PC-9 (cell line): ENCODE data around the gene VAPA. TPM values are rescaled to one million over a fixed set of nuclear protein-coding genes. Genes with fewer than 3 reads are reported as not detected.

Experiments used
- BruUV-seq: library from RNA; stranded (reverse); fragments of 400-500 nt; replicated peaks from 2 replicates; lab custom pipeline; 2021; lab: Mats Ljungman, UMichigan
- CTCF ChIA-PET: fragments of 300-600 bp; sonication (Branson Sonifier 250); formaldehyde crosslinking; loops from one replicate; lab custom pipeline; 2022; ENCODE audit warnings: antibody characterized with exemption; lab: Charles Lee
- POLR2A ChIA-PET: fragments of 300-600 bp; sonication (Branson Sonifier 250); formaldehyde crosslinking; loops from one replicate; lab custom pipeline; 2022; ENCODE audit warnings: antibody characterized with exemption; ENCODE audit not compliant: unreplicated experiment; lab: Charles Lee
- DNase-seq, 2 experiments: peaks; one replicate each; pipeline versions ENCODE4 v3.0.0 to v3.0.0-alpha.2; 2015 to 2022; ENCODE audit warnings: mixed read lengths in 1 of 2
- H2AFZ ChIP-seq: fragments of 200-600 bp; sonication (generic); 2 replicates; pipeline ENCODE4 v1.8.1; 2017; ENCODE audit warnings: antibody characterized with exemption
- H3F3A ChIP-seq: fragments of 200-600 bp; sonication (generic); 2 replicates; pipeline ENCODE4 v1.8.1; 2017; ENCODE audit warnings: antibody characterized with exemption, mild to moderate bottlenecking, low read depth; ENCODE audit not compliant: insufficient read depth
- H3K27ac ChIP-seq: fragments of 200-600 bp; sonication (generic); 2 replicates; pipeline ENCODE4 v1.6.1; 2016; ENCODE audit warnings: mixed run types
- H3K27me3 ChIP-seq: fragments of 200-600 bp; sonication (generic); 2 replicates; pipeline ENCODE4 v1.6.1; 2016; ENCODE audit warnings: low read depth, mixed run types; ENCODE audit not compliant: insufficient read depth
- H3K36me3 ChIP-seq: fragments of 200-600 bp; sonication (generic); 2 replicates; pipeline ENCODE4 v1.6.1; 2016; ENCODE audit warnings: low read depth, mixed run types
- H3K4me1 ChIP-seq: fragments of 200-600 bp; sonication (generic); replicated peaks from 2 replicates; pipeline ENCODE4 v1.6.1; 2016; ENCODE audit warnings: mixed run types; ENCODE audit not compliant: insufficient read depth
- H3K4me2 ChIP-seq: fragments of 200-600 bp; sonication (generic); 2 replicates; pipeline ENCODE4 v1.6.1; 2017; ENCODE audit warnings: mixed run types
- H3K4me3 ChIP-seq: fragments of 200-600 bp; sonication (generic); 2 replicates; pipeline ENCODE4 v1.6.1; 2016; ENCODE audit warnings: mixed run types
- H3K79me2 ChIP-seq: fragments of 200-600 bp; sonication (generic); 2 replicates; pipeline ENCODE4 v1.6.1; 2017; ENCODE audit warnings: low read depth, mixed run types
- H3K9me2 ChIP-seq: fragments of 200-600 bp; sonication (generic); 2 replicates; pipeline ENCODE4 v1.8.1; 2017; ENCODE audit warnings: mild to moderate bottlenecking; ENCODE audit not compliant: insufficient read depth
- H3K9me3 ChIP-seq: fragments of 200-600 bp; sonication (generic); 2 replicates; pipeline ENCODE4 v1.8.1; 2016; ENCODE audit warnings: low read depth; ENCODE audit not compliant: insufficient read depth
- H4K20me1 ChIP-seq: fragments of 200-600 bp; sonication (generic); 2 replicates; pipeline ENCODE4 v1.8.1; 2017; ENCODE audit not compliant: insufficient read depth
- EZH2 ChIP-seq: fragments of 200-600 bp; sonication (generic); IDR thresholded peaks from 2 replicates; pipeline ENCODE4 v1.8.0; 2017; ENCODE audit warnings: antibody characterized with exemption, low read depth
- intact Hi-C: fragments of 100-400 bp; cut with micrococcal nuclease; formaldehyde crosslinking; loops from one replicate; pipeline ENCODE4 v1.10.0; 2022; ENCODE audit not compliant: unreplicated experiment
- total RNA-seq: library from RNA; stranded (reverse); gene quantifications from 2 replicates; pipeline ENCODE4 v1.2.3, GENCODE V29; 2021
- TF ChIP-seq, protein P1 (sequence below): fragments of 200-600 bp; sonication (generic); conservative IDR thresholded peaks from 2 replicates; pipeline ENCODE4 v1.6.1; 2017; ENCODE audit warnings: mixed run types, antibody characterized with exemption, mild to moderate bottlenecking, moderate library complexity

Gene VAPA
- total RNA-seq, 1 experiment from 2014 or later: 340 TPM

DNA sequence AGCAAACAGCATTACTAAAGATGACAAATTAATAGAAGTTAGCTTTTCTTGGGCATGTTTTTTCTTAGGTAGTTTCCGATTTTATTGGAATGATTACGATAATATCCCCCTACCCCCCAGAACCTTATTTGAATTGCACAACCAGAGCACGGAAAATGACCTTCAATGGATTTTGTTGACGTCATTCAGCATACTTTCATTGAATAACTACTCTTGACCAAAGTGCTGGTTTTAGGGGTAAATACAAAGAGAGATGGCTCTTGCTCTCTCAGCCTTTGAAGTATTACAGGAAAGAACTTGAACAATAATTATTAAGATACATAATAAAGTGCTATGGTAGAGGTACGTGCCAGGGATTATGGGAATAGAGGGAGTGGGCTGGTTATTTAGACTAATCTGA, 36.0 kb downstream of the VAPA start:
- H3K4me2 ChIP-seq: no peak overlapping the region
- no peak for DNase-seq
- H3K4me3 ChIP-seq: no peak overlapping the region
- H3K27me3 ChIP-seq: no peaks in the 10 kb centered on the region
- H3K79me2 ChIP-seq: peaks cover 87% of the 10 kb centered on the region
- TF ChIP-seq, protein P1, sequence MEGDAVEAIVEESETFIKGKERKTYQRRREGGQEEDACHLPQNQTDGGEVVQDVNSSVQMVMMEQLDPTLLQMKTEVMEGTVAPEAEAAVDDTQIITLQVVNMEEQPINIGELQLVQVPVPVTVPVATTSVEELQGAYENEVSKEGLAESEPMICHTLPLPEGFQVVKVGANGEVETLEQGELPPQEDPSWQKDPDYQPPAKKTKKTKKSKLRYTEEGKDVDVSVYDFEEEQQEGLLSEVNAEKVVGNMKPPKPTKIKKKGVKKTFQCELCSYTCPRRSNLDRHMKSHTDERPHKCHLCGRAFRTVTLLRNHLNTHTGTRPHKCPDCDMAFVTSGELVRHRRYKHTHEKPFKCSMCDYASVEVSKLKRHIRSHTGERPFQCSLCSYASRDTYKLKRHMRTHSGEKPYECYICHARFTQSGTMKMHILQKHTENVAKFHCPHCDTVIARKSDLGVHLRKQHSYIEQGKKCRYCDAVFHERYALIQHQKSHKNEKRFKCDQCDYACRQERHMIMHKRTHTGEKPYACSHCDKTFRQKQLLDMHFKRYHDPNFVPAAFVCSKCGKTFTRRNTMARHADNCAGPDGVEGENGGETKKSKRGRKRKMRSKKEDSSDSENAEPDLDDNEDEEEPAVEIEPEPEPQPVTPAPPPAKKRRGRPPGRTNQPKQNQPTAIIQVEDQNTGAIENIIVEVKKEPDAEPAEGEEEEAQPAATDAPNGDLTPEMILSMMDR: no peak
- no peak for TF ChIP-seq EZH2
- 0 out of 2 replicates have a peak overlapping the region, but pooled peaks have one; percentile 20 for H3K27ac ChIP-seq
- no peak overlapping the region for H2AFZ ChIP-seq
- no TSS peak for BruUV-seq
- no peaks in the 10 kb centered on the region for H3K9me3 ChIP-seq
- intact Hi-C loops: loop anchor here (5.0 kb wide), 4 partner anchors 98 to 373 kb away; partner anchors contain the start of gene RAB31
- ChIA-PET POLR2A (no interaction called here), CTCF (no interaction called here)
- H3K36me3 ChIP-seq: peaks cover 64% of the 10 kb centered on the region
- peaks cover 66% of the 10 kb centered on the region for H3F3A ChIP-seq
- peaks cover 20% of the 10 kb centered on the region; the same call in 1 of the 2 replicates for H4K20me1 ChIP-seq
- no peaks in the 10 kb centered on the region; the same call in 1 of the 2 replicates for H3K4me1 ChIP-seq
- no peaks in the 10 kb centered on the region for H3K9me2 ChIP-seq

GRCh38 chr18:9950289-9951016, 36.6 kb downstream of the VAPA start:
- Histone ChIP-seq H3K27me3 (no peaks in the 10 kb centered on the region), H3K4me3 (no peak overlapping the region), H3K79me2 (peaks cover 86% of the 10 kb centered on the region), H3K4me1 (no peaks in the 10 kb centered on the region; the same call in 1 of the 2 replicates), H2AFZ (no peak overlapping the region), H3K9me3 (no peaks in the 10 kb centered on the region), H3K27ac (0 out of 2 replicates have a peak overlapping the region, but pooled peaks have one; percentile 20), H3K4me2 (no peak overlapping the region), H3K36me3 (peaks cover 66% of the 10 kb centered on the region), H3F3A (peaks cover 66% of the 10 kb centered on the region), H3K9me2 (no peaks in the 10 kb centered on the region), H4K20me1 (peaks cover 20% of the 10 kb centered on the region; the same call in 1 of the 2 replicates)
- TF ChIP-seq, protein P1: no peak
- no peak for TF ChIP-seq EZH2
- ChIA-PET CTCF (interaction anchor here (0.6 kb wide), 1 partner anchor 89 kb away, joined by 4 read pairs; no protein-coding TSS in a partner anchor), POLR2A (no interaction called here)
- intact Hi-C loops: loop anchor here (1.0 to 5.0 kb wide), 5 partner anchors 98 to 373 kb away; partner anchors contain the start of gene RAB31
- no peak for DNase-seq
- BruUV-seq: no TSS peak

- H3F3A ChIP-seq: peaks cover 73% of the 10 kb centered on the region
- H3K9me2 ChIP-seq: no peaks in the 10 kb centered on the region
- DNase-seq: peak; percentile 22 to 46
- CTCF ChIA-PET: no interaction called here
- POLR2A ChIA-PET: no interaction called here
- no peak overlapping the region for H3K4me3 ChIP-seq
- peaks cover 64% of the 10 kb centered on the region for H3K36me3 ChIP-seq
- peaks cover 86% of the 10 kb centered on the region for H3K79me2 ChIP-seq
- H3K27me3 ChIP-seq: no peaks in the 10 kb centered on the region
- no peaks in the 10 kb centered on the region for H3K9me3 ChIP-seq
- H2AFZ ChIP-seq: no peak overlapping the region
- H4K20me1 ChIP-seq: peaks cover 25% of the 10 kb centered on the region; the same call in 1 of the 2 replicates
- no peak for TF ChIP-seq EZH2
- TF ChIP-seq, protein P1: peak; percentile 73
- intact Hi-C loops: loop anchor here (1.0 to 5.0 kb wide), 5 partner anchors 99 to 374 kb away; partner anchors contain the start of gene RAB31
- BruUV-seq: no TSS peak
- no peaks in the 10 kb centered on the region; the same call in 1 of the 2 replicates for H3K4me1 ChIP-seq
- no peak overlapping the region for H3K4me2 ChIP-seq
- 0 out of 2 replicates have a peak overlapping the region, but pooled peaks have one; percentile 20 for H3K27ac ChIP-seq
These were observed 37.4 kb downstream of the VAPA start for GRCh38 chr18:9951022-9951859.
